Stimulated activated naive CD4-positive, alpha-beta T cell treated with Interleukin-2 at 50 U/mL for 16 hours (primary cell): ENCODE results near the gene ACTR6.
"Not testable (repeated sequence)": the region's sequence is repeated elsewhere in the genome, so short reads cannot be mapped to it uniquely, and the experiment has no call there.

Experiments used
- DNase-seq: peaks from one replicate; lab custom pipeline; 2025; lab: John Stamatoyannopoulos, UW

The ACTR6 gene

GRCh38 chr12:100185361-100185894 is 15.2 kb upstream of the ACTR6 start:
- no peak for DNase-seq

- DNase-seq, result no peak
Measured at GRCh38 chr12:100186071-100186470, 14.5 kb upstream of the ACTR6 start.

- no peak for DNase-seq
Measured at GRCh38 chr12:100187068-100187467, 13.5 kb upstream of the ACTR6 start.

- DNase-seq, result no peak
Measured at GRCh38 chr12:100187857-100188519, 12.6 kb upstream of the ACTR6 start.

DNA sequence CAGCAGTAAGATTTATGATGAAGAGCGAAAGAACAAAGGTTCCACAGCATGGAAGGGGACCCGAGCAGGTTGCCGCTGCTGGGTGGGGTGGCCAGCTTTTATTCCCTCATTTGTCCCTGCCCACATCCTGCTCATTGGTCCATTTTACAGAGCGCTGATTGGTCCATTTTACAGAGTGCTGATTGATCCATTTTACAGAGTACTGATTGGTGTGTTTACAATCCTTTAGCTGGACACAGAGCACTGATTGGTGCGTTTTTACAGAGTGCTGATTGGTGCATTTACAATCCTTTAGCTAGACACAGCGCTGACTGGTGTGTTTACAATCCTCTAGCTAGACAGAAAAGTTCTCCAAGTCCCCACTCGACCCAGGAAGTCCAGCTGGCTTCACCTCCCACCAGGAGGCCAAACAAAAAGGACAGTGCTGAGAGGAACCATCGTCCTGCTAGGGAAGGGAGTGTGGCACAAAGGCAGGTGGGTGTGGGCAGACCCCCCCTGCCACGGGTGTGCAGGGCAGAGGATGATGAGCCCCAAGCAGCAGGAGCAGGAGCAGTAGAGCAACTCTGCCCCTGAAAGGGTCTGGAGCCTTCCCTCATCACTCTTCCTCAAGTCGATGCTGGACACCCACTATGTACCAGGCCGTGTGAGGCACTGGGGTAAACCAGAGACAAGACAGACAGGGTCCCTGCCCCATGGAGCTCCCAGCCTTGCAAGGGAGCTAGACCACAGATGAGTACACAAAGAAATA is 11.6 kb upstream of the ACTR6 start:
- not testable (repeated sequence) for DNase-seq

GRCh38 chr12:100189636-100190394 is 10.8 kb upstream of the ACTR6 start:
- no peak for DNase-seq

DNA sequence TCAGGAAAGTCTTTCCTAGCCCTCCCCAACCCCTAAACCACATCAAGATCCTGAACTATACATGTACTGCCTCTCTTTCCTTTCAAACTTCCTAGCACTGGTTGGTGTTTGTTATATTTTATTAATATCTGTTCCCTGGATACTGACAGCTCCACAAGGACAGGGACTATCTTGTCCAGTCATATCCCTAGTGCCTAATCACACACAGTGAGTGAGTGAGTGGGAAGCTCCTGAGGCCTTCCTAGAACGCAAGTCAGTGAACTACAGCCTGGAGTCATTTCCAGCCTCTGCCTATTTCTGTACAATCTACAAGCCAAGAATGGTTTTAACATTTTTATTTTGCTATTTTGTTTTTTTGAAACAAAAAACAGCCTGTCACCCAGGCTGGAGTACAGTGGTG is 7.5 kb upstream of the ACTR6 start:
- DNase-seq, result no peak

GRCh38 chr12:100197486-100197885 is 3.1 kb upstream of the ACTR6 start:
- no peak for DNase-seq

- no peak for DNase-seq
Measured at GRCh38 chr12:100199023-100199346, 1.6 kb upstream of the ACTR6 start.

DNA sequence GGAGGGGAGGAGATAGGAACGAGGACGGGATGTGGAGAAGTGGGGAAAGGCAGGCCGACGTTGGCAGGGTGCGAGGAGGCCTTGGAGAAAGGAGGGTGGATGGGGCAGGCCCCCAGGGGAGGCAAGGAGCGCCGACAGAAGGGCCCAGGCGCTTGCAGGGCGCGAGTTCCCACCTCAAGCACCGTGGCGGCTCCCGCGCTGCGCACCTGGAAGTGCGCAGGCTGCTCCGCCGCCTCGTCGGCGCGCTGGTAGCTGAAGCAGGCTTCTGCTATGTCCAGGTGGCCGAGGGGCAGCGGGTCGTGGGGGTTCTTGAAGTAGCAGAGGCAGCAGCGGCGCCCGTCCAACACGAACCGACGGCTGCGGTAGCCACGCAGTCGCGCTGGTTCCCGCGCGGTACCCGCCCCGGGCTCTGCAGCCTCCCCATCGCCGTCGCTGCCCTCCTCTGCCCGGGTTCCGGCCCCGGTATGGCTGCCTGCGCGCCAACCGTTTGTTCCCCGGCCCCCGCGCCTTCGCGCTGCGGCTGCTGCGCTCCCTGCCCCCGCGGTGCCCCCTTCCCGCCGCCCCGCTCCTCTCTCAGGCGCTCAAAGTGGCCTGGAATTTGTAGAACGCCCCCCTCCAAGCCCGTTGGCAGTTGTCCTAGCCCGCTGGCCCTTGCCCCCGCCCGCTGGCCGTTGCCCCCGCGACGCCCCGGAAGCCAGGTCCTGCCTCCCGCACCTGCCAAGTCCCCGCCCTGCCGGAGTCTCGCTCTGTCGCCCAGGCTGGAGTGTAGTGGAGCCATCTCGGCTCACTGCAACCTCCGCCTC is 1.1 kb upstream of the ACTR6 start:
- peak; percentile 78 for DNase-seq

DNA sequence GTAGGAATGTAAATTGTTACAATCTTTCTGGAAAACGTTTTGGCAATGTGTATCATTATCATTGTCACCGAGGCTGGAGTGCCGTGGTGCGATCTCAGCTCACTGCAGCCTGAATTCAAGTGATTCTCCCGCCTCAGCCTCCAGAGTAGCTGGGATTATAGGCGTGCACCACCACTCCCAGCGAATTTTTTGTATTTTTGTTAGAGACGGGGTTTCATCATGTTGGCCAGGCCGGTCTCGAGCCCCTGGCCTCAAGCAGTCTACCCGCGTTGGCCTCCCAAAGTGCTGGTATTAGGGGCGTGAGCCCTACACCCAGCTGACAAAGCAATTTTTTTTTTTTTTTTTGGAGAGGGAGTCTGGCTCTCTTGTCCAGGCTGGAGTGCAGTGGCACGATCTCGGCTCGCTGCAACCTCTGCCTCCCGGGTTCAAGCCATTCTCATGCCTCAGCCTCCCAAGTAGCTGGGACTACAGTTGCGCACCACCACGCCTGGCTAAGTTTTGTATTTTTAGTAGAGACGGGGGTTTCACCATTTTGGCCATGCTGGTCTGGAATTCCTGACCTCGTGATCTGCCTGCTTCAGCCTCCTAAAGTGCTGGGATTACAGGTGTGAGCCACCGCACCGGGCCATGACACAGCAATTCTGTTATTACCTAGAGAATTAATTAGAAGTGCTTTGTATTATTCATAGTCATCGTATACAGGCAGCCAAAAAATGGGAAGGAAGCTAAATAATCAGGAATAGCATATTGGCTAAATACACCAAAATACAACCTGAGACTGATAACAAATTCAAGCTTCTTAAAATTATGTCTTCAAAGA is 1.2 kb downstream of the ACTR6 start:
- no peak for DNase-seq

GRCh38 chr12:100207311-100207710 is 6.7 kb downstream of the ACTR6 start:
- no peak for DNase-seq

DNA sequence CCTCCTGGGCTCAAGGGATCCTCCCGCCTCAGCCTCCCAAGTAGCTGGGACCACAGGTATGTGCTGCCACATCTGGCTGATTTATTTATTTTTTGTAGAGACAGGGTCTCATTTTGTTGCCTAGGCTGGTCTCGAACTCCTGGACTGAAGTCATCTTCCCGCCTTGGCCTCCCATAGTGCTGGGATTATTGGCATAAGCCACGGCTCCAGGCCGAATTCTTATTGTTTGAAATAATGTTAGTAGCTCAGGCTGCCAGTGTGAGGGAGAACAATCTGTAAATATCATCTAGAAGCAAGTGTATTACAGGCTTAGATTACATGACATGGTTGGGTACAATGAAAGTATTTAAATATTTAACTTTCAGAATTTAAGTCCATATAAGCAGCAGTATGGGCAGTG is 8.2 kb downstream of the ACTR6 start:
- no peak for DNase-seq

DNA sequence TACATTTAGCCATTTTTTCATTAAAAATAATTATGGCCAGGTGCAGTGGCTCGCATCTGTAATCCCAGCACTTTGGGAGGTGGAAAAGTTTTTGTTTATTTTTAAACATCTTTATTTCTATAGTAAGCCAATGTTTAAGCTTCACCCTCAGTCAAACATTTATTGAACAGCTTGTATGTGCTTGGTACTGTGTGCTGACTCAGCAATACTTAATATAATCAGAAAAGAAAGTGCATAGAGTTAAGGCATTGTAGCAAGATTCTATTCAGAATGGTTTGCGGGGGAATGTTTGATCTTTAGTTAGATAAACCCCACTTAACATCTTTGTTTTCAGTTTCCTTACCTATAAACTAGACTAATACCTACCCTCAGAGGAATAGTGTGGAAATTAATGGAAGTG is 11.1 kb downstream of the ACTR6 start:
- no peak for DNase-seq

DNA sequence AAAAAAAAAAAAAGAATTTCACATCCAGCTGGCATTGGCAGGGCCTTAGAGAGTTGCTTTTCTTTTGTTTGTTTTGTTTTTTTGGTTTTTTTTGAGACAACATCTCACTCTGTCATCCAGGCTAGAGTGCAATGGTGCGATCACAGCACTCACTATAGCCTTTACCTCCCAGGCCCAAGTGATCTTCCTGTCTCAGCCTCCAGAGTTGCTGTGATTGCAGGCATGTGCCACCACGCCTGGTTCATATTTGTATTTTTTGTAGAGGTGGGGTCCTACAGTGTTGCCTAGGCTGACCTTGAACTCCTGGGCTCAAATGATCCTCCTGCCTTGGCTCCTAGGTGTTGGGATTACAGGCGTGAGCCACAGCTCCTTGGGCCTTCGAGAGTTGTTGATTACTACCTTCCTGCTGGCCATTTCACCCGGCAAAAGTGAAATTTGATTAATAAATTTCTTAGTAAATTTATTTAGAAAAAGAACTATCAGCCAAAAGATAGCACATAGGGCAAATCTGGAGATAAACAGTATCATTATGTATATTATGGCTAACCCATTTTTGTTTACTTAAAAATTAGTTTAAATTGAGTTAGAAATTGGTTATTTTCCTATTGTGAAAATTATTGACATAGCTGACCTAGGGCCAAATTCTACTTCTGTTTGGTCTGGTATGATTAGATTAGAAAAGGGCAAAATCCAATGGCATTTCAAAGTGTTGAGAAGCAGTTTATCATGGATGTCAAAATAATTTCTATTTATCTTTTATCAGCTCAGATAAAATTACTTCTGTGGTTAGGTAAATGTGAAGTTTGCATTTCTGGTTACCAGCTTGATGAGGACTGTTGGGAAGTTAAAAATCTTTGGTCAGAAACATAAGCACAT is 12.6 kb downstream of the ACTR6 start:
- DNase-seq, result no peak

GRCh38 chr12:100214518-100214917 is 13.9 kb downstream of the ACTR6 start:
- no peak for DNase-seq

DNA sequence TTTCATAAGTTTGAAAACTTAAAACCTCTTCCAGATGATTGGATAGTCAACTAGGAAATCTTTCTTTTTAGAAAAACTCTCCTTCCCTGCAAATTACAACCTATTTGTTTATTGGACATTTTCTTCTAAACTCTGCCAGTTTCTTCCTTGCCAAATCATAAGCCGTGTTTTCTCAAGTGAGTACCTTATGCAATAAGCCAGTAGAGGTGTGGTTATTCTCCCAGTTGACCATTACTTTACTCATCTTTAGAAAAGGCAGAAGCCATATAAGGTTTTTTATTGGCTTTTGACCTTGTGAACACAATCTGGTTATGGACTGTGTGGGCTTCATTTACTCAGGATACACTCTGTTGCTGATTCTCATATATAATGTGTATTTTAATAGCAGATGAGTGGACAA is 14.6 kb downstream of the ACTR6 start:
- DNase-seq, result no peak

DNA sequence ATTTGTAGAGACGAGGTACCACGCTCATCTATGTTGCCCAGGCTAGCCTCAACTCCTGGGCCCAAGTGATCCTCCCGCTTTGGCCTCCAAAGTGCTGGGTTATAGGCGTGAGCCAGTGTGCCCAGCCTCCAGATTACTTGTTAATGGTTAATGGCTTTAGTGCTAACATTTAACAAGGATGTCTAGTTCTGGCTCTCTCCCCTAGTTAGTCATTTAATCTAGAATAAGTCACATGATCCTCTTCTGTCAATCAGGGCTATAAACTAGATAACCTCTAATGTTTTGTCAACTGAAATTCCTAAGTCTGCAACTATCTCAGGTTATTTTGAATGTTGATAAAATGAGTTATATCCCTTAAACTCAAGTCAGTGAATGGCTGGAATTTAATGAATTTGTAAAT is 15.7 kb downstream of the ACTR6 start:
- no peak for DNase-seq

DNA sequence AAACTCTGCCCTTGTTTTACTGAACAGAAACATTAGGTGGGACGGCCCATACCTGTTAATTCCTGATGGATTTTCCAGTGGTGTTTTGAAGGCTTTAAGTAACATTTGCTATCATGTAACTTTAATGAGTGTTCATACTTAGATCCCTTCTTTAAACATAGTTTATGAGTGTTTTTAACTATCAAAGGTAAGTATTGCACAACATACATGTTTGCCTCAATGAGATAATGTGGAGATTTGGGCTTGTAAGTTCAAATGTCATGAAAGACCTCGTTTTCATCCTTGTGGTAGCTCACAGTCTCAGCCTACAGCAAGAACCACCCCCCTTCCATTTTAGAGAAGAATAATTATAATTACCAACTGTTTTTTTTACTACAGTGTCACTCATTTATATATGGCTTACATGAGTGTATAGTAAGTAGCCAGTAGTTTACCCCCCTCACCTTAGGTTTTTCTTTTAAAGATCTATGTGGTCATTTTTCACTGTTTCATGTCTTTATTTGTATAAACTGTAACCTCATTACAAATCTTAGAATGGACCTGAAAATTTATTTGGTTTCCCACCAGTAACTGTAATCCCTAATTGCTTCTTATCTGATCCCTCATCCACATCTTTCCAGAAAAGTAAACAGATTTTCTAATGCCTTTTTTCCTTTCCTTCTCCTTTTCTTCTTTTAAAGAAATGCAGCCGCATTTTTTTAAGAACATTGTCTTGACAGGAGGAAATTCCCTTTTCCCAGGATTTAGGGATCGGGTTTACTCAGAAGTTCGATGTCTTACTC is 18.9 kb downstream of the ACTR6 start:
- DNase-seq, result no peak
